Transverse colon (tissue), 4 donors: ENCODE measurements around the gene NDUFS7.

Source experiments
- CTCF ChIP-seq, 5 experiments: fragments of 200-600 bp in 3 of 5; fragments of 450-650 bp in 2 of 5; sonication (generic) in 3 of 5; IDR thresholded peaks; 1 replicate in 2 of 5; 2 replicates in 3 of 5; pipeline ENCODE4 v1.5.1; 2016 to 2017; ENCODE audit warnings: antibody characterized with exemption in 5 of 5, inconsistent platforms in 3 of 5, mild to moderate bottlenecking in 2 of 5, moderate library complexity in 1 of 5
- EP300 ChIP-seq: sonication (generic); formaldehyde crosslinking; IDR thresholded peaks from one replicate; pipeline ENCODE4 v1.6.1; 2017; ENCODE audit warnings: antibody characterized with exemption, low read depth
- POLR2A ChIP-seq: fragments of 450-650 bp; IDR thresholded peaks from one replicate; pipeline ENCODE4 v1.6.1; 2016; ENCODE audit warnings: antibody characterized with exemption, mild to moderate bottlenecking, moderate library complexity
- POLR2AphosphoS5 ChIP-seq, 3 donors: sonication (generic); formaldehyde crosslinking; IDR thresholded peaks; one replicate each; pipeline ENCODE4 v1.6.1; 2016; ENCODE audit warnings: antibody characterized with exemption in 3 of 3

- no peak for TF ChIP-seq CTCF (IDR thresholded peaks at IDR 0.05)
- TF ChIP-seq POLR2A: no peak
- TF ChIP-seq POLR2AphosphoS5 (IDR thresholded peaks at IDR 0.05): no peak
- TF ChIP-seq EP300: no peak
Measured at GRCh38 chr19:1425102-1425837, 41.6 kb downstream of the NDUFS7 start.
